Cardiac fibroblast (primary cell): ENCODE data around the gene RIPK3.
A peak's percentile ranks its signal among the peaks of the same experiment; 100 is the strongest.
"Not testable (repeated sequence)": the region's sequence is repeated elsewhere in the genome, so short reads cannot be mapped to it uniquely, and the experiment has no call there.

Experiments
- DNase-seq, 2 donors: peaks; one replicate each; pipeline versions ENCODE4 v3.0.0 to v3.0.0-alpha.2; 2010; ENCODE audit warnings: low read depth in 2 of 2
- H3K4me3 ChIP-seq, 2 donors: replicated peaks in 1 of 2; 1 replicate in 1 of 2; 2 replicates in 1 of 2; pipeline ENCODE4 v1.5.1; 2011; ENCODE audit warnings: low read depth in 2 of 2, low read length in 2 of 2, mild to moderate bottlenecking in 2 of 2, moderate library complexity in 1 of 2
- TF ChIP-seq, protein P1 (sequence below): IDR thresholded peaks from one replicate; pipeline ENCODE4 v1.5.1; 2011; ENCODE audit warnings: low read depth, mild to moderate bottlenecking, low read length, inconsistent platforms

Gene RIPK3

GRCh38 chr14:24377657-24378056 lies 37.9 kb upstream of the RIPK3 start:
- no peak for DNase-seq
- TF ChIP-seq, protein P1, sequence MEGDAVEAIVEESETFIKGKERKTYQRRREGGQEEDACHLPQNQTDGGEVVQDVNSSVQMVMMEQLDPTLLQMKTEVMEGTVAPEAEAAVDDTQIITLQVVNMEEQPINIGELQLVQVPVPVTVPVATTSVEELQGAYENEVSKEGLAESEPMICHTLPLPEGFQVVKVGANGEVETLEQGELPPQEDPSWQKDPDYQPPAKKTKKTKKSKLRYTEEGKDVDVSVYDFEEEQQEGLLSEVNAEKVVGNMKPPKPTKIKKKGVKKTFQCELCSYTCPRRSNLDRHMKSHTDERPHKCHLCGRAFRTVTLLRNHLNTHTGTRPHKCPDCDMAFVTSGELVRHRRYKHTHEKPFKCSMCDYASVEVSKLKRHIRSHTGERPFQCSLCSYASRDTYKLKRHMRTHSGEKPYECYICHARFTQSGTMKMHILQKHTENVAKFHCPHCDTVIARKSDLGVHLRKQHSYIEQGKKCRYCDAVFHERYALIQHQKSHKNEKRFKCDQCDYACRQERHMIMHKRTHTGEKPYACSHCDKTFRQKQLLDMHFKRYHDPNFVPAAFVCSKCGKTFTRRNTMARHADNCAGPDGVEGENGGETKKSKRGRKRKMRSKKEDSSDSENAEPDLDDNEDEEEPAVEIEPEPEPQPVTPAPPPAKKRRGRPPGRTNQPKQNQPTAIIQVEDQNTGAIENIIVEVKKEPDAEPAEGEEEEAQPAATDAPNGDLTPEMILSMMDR: no peak
- no peak overlapping the region for H3K4me3 ChIP-seq

DNA sequence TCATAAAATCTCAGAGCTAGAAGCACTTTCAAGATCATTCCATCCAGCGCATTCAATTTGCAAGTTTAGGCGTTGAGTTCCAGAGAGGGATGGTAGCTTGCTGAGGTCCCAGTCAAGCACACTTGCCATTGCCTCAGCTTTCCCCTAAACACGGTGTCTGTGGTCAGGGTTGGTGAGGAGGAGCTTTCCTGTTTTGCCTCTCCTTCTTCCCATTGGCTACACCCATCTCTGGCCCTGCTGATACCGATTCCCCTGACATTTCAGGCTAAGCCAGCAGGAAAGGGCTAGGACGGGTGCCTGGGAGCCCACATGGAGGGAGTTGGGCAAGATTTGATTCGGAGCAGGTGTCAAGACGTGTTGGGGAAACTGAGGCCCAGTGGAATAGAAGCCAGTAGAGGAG lies 37.3 kb upstream of the RIPK3 start:
- H3K4me3 ChIP-seq: no peak overlapping the region
- TF ChIP-seq, protein P1: no peak
- no peak for DNase-seq

GRCh38 chr14:24376448-24377070 lies 36.8 kb upstream of the RIPK3 start:
- no peak overlapping the region for H3K4me3 ChIP-seq
- TF ChIP-seq, protein P1: no peak
- no peak for DNase-seq

GRCh38 chr14:24372701-24373416 lies 33.1 kb upstream of the RIPK3 start:
- TF ChIP-seq, protein P1: no peak
- no peak overlapping the region for H3K4me3 ChIP-seq
- DNase-seq: peak; percentile 66 to 69

GRCh38 chr14:24371605-24372004 lies 31.8 kb upstream of the RIPK3 start:
- not testable (repeated sequence) for H3K4me3 ChIP-seq, DNase-seq

- DNase-seq: peak in 1 of 2 donors; percentile 34
- TF ChIP-seq, protein P1: no peak
Observed at GRCh38 chr14:24370748-24371147, 31.0 kb upstream of the RIPK3 start.

DNA sequence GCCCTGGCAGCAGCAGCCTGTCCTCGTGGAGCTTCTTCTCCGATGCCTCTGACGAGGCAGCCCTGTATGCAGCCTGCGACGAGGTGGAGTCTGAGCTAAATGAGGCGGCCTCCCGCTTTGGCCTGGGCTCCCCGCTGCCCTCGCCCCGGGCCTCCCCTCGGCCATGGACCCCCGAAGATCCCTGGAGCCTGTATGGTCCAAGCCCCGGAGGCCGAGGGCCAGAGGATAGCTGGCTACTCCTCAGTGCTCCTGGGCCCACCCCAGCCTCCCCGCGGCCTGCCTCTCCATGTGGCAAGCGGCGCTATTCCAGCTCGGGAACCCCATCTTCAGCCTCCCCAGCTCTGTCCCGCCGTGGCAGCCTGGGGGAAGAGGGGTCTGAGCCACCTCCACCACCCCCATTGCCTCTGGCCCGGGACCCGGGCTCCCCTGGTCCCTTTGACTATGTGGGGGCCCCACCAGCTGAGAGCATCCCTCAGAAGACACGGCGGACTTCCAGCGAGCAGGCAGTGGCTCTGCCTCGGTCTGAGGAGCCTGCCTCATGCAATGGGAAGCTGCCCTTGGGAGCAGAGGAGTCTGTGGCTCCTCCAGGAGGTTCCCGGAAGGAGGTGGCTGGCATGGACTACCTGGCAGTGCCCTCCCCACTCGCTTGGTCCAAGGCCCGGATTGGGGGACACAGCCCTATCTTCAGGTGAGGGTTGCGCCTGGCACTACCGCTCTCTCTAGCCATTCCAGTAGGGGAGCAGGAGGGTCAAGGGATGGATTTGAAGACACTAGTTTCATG lies 30.3 kb upstream of the RIPK3 start:
- DNase-seq: no peak
- H3K4me3 ChIP-seq: no peak overlapping the region
- TF ChIP-seq, protein P1: no peak

More at GRCh38 chr14:24370748-24371147, 31.0 kb upstream of the RIPK3 start:
- H3K4me3 ChIP-seq: no peak overlapping the region
